Medulla oblongata (tissue), 1 donor: ENCODE data around the gene KLKB1.
"Not testable (repeated sequence)": the region's sequence is repeated elsewhere in the genome, so short reads cannot be mapped to it uniquely, and the experiment has no call there.

Experiments
- DNase-seq: peaks from one replicate; pipeline ENCODE4 v3.0.0-alpha.2; 2015; ENCODE audit errors: extremely low spot score

Gene KLKB1

GRCh38 chr4:186265250-186265649 is 37.9 kb downstream of the KLKB1 start:
- DNase-seq, result not testable (repeated sequence)

GRCh38 chr4:186265683-186266652 is 38.7 kb downstream of the KLKB1 start, which contains the start of gene F11:
TSS of gene F11 (plus strand) at chr4:186266189. CDS start at chr4:186267137, 948 bp downstream.
- DNase-seq, result no peak

GRCh38 chr4:186266729-186267456 is 39.6 kb downstream of the KLKB1 start:
- DNase-seq, result no peak

- DNase-seq, result no peak
These were observed 43.9 kb downstream of the KLKB1 start for GRCh38 chr4:186271081-186271678.

GRCh38 chr4:186272699-186273391 is 45.5 kb downstream of the KLKB1 start:
- DNase-seq, result no peak

- not testable (repeated sequence) for DNase-seq
These were observed 46.1 kb downstream of the KLKB1 start for GRCh38 chr4:186273392-186273789.

GRCh38 chr4:186283311-186283710 is 56.0 kb downstream of the KLKB1 start:
- no peak for DNase-seq

- DNase-seq, result no peak
These were observed 57.8 kb downstream of the KLKB1 start for GRCh38 chr4:186285147-186285546.

- DNase-seq, result no peak
These were observed 59.3 kb downstream of the KLKB1 start for GRCh38 chr4:186286581-186286980.

GRCh38 chr4:186291256-186291890 is 64.1 kb downstream of the KLKB1 start:
- DNase-seq, result no peak

GRCh38 chr4:186294160-186294559 is 66.9 kb downstream of the KLKB1 start:
- DNase-seq, result no peak

GRCh38 chr4:186296481-186296880 is 69.2 kb downstream of the KLKB1 start:
- DNase-seq, result no peak

- DNase-seq, result peak; percentile 74
These were observed 69.8 kb downstream of the KLKB1 start for GRCh38 chr4:186297013-186297645.

GRCh38 chr4:186298031-186298647 is 70.8 kb downstream of the KLKB1 start:
- no peak for DNase-seq

GRCh38 chr4:186299291-186299690 is 72.0 kb downstream of the KLKB1 start:
- DNase-seq, result no peak

GRCh38 chr4:186300659-186301390 is 73.5 kb downstream of the KLKB1 start:
- DNase-seq, result no peak

- no peak for DNase-seq
These were observed 76.9 kb downstream of the KLKB1 start for GRCh38 chr4:186304216-186304615.

GRCh38 chr4:186304866-186305505 is 77.7 kb downstream of the KLKB1 start:
- DNase-seq, result peak; percentile 7

- no peak for DNase-seq
These were observed 80.2 kb downstream of the KLKB1 start for GRCh38 chr4:186307497-186307896.
